KOPT-K1 (cell line): ENCODE measurements around the gene ZBTB21.

Experiments used
- H3K27ac ChIP-seq: fragments of 200-600 bp; sonication (generic); 2 replicates; pipeline ENCODE4 v1.5.1; 2016; ENCODE audit warnings: antibody characterized with exemption, mild to moderate bottlenecking, low read depth, low read length; ENCODE audit not compliant: poor library complexity, severe bottlenecking
- H3K36me3 ChIP-seq: fragments of 200-600 bp; sonication (generic); 2 replicates; pipeline ENCODE4 v1.5.1; 2017; ENCODE audit warnings: antibody characterized with exemption, mild to moderate bottlenecking, low read length, moderate library complexity; ENCODE audit not compliant: insufficient read depth
- H3K9me3 ChIP-seq: fragments of 200-600 bp; sonication (generic); 2 replicates; pipeline ENCODE4 v1.5.1; 2017; ENCODE audit warnings: antibody characterized with exemption, low read length, mild to moderate bottlenecking; ENCODE audit not compliant: insufficient read depth, poor library complexity, severe bottlenecking

Gene ZBTB21

GRCh38 chr21:42031816-42032215 is 21.7 kb upstream of the ZBTB21 start:
- H3K36me3 ChIP-seq, result no peaks in the 10 kb centered on the region
- H3K27ac ChIP-seq, result no peak overlapping the region
- H3K9me3 ChIP-seq, result no peaks in the 10 kb centered on the region

GRCh38 chr21:42031241-42031640 is 21.1 kb upstream of the ZBTB21 start:
- Histone ChIP-seq H3K9me3 (no peaks in the 10 kb centered on the region), H3K27ac (no peak overlapping the region), H3K36me3 (no peaks in the 10 kb centered on the region)

GRCh38 chr21:42030311-42030710 is 20.2 kb upstream of the ZBTB21 start:
- H3K36me3 ChIP-seq, result no peaks in the 10 kb centered on the region
- H3K27ac ChIP-seq, result no peak overlapping the region
- no peaks in the 10 kb centered on the region for H3K9me3 ChIP-seq

GRCh38 chr21:42028766-42029425 is 18.7 kb upstream of the ZBTB21 start:
- H3K27ac ChIP-seq, result no peak overlapping the region
- H3K9me3 ChIP-seq, result no peaks in the 10 kb centered on the region
- no peaks in the 10 kb centered on the region for H3K36me3 ChIP-seq

- no peaks in the 10 kb centered on the region for H3K36me3 ChIP-seq
- no peak overlapping the region for H3K27ac ChIP-seq
Measured at GRCh38 chr21:42027822-42028765, 17.9 kb upstream of the ZBTB21 start.

GRCh38 chr21:42027085-42027821 is 17.1 kb upstream of the ZBTB21 start:
- Histone ChIP-seq H3K27ac (no peak overlapping the region), H3K36me3 (no peaks in the 10 kb centered on the region), H3K9me3 (no peaks in the 10 kb centered on the region)

More at GRCh38 chr21:42027822-42028765, 17.9 kb upstream of the ZBTB21 start:
- no peaks in the 10 kb centered on the region for H3K9me3 ChIP-seq

GRCh38 chr21:42026082-42026435 is 15.9 kb upstream of the ZBTB21 start:
- H3K36me3 ChIP-seq, result no peaks in the 10 kb centered on the region
- no peak overlapping the region for H3K27ac ChIP-seq
- no peaks in the 10 kb centered on the region for H3K9me3 ChIP-seq

- no peaks in the 10 kb centered on the region for H3K9me3 ChIP-seq
- H3K36me3 ChIP-seq, result no peaks in the 10 kb centered on the region
- no peak overlapping the region for H3K27ac ChIP-seq
Measured at GRCh38 chr21:42025376-42026081, 15.4 kb upstream of the ZBTB21 start.

- no peaks in the 10 kb centered on the region for H3K9me3 ChIP-seq
- H3K36me3 ChIP-seq, result no peaks in the 10 kb centered on the region
- H3K27ac ChIP-seq, result no peak overlapping the region
Measured at GRCh38 chr21:42022906-42023305, 12.7 kb upstream of the ZBTB21 start.

GRCh38 chr21:42022091-42022430 is 11.9 kb upstream of the ZBTB21 start:
- H3K9me3 ChIP-seq, result no peaks in the 10 kb centered on the region
- no peak overlapping the region for H3K27ac ChIP-seq

GRCh38 chr21:42021371-42022090 is 11.4 kb upstream of the ZBTB21 start:
- Histone ChIP-seq H3K27ac (no peak overlapping the region), H3K9me3 (no peaks in the 10 kb centered on the region), H3K36me3 (no peaks in the 10 kb centered on the region)

More at GRCh38 chr21:42022091-42022430, 11.9 kb upstream of the ZBTB21 start:
- H3K36me3 ChIP-seq, result no peaks in the 10 kb centered on the region

GRCh38 chr21:42019706-42020105 is 9.5 kb upstream of the ZBTB21 start:
- Histone ChIP-seq H3K27ac (no peak overlapping the region), H3K9me3 (peaks cover 1% of the 10 kb centered on the region), H3K36me3 (no peaks in the 10 kb centered on the region)

GRCh38 chr21:42019101-42019605 is 9.0 kb upstream of the ZBTB21 start:
- Histone ChIP-seq H3K27ac (no peak overlapping the region), H3K36me3 (no peaks in the 10 kb centered on the region), H3K9me3 (peaks cover 4% of the 10 kb centered on the region)

- Histone ChIP-seq H3K36me3 (no peaks in the 10 kb centered on the region), H3K9me3 (peaks cover 4% of the 10 kb centered on the region), H3K27ac (no peak overlapping the region)
Measured at GRCh38 chr21:42017022-42017421, 6.9 kb upstream of the ZBTB21 start.
